Neuronal stem cell (in vitro differentiated cells): ENCODE results near the gene ORMDL3.

ENCODE experiments used
- DNase-seq: peaks from one replicate; pipeline ENCODE4 v3.0.0-alpha.2; 2013; ENCODE audit warnings: low spot score
- H2AFZ ChIP-seq: one replicate; pipeline ENCODE4 v1.6.1; 2013; ENCODE audit warnings: mild to moderate bottlenecking, low read length, inconsistent platforms
- H2AK5ac ChIP-seq: 2 replicates; pipeline ENCODE4 v1.6.1; 2013; ENCODE audit warnings: low read depth, mild to moderate bottlenecking, inconsistent platforms, low read length, moderate library complexity, mixed read lengths
- H2BK120ac ChIP-seq: 2 replicates; pipeline ENCODE4 v1.6.1; 2013; ENCODE audit warnings: low read depth, mild to moderate bottlenecking, inconsistent platforms, low read length, moderate library complexity, mixed read lengths
- H2BK12ac ChIP-seq: one replicate; pipeline ENCODE4 v1.6.1; 2013; ENCODE audit warnings: low read length, inconsistent platforms
- H2BK15ac ChIP-seq: 2 replicates; pipeline ENCODE4 v1.6.1; 2013; ENCODE audit warnings: mild to moderate bottlenecking, low read length, inconsistent platforms, mixed read lengths
- H2BK5ac ChIP-seq: one replicate; pipeline ENCODE4 v1.6.1; 2013; ENCODE audit warnings: inconsistent platforms, mild to moderate bottlenecking, low read length, moderate library complexity
- H3K14ac ChIP-seq: one replicate; pipeline ENCODE4 v1.6.1; 2013; ENCODE audit warnings: low read length, inconsistent platforms
- H3K18ac ChIP-seq: 2 replicates; pipeline ENCODE4 v1.6.1; 2013; ENCODE audit warnings: low read length, inconsistent platforms
- H3K23ac ChIP-seq: 2 replicates; pipeline ENCODE4 v1.6.1; 2013; ENCODE audit warnings: low read depth, mild to moderate bottlenecking, mixed read lengths, low read length, inconsistent platforms; ENCODE audit not compliant: poor library complexity
- H3K27ac ChIP-seq: replicated peaks from 3 replicates; pipeline ENCODE4 v1.5.1; 2013; ENCODE audit warnings: low read length, inconsistent platforms
- H3K27me3 ChIP-seq, 3 experiments: 2 replicates each; pipeline ENCODE4 v1.6.1; 2013; ENCODE audit warnings: low read length in 3 of 3, mild to moderate bottlenecking in 2 of 3, inconsistent platforms in 1 of 3, low read depth in 1 of 3, mixed read lengths in 1 of 3, moderate library complexity in 1 of 3; ENCODE audit not compliant: control insufficient read depth in 3 of 3, insufficient read depth in 3 of 3
- H3K36me3 ChIP-seq, 2 donors: replicated peaks in 1 of 2; 2 replicates each; pipeline ENCODE4 v1.6.1; 2013; ENCODE audit warnings: low read length in 2 of 2; ENCODE audit not compliant: control insufficient read depth in 2 of 2, insufficient read depth in 2 of 2
- H3K4ac ChIP-seq: 2 replicates; pipeline ENCODE4 v1.6.1; 2013; ENCODE audit warnings: inconsistent platforms, mild to moderate bottlenecking, low read length, moderate library complexity
- H3K4me1 ChIP-seq, 2 donors: 1 replicate in 1 of 2; 2 replicates in 1 of 2; pipeline ENCODE4 v1.6.1; 2013; ENCODE audit warnings: low read length in 2 of 2, low read depth in 1 of 2; ENCODE audit not compliant: control insufficient read depth in 2 of 2, insufficient read depth in 1 of 2
- H3K4me2 ChIP-seq: one replicate; pipeline ENCODE4 v1.6.1; 2013; ENCODE audit warnings: mild to moderate bottlenecking, low read length, inconsistent platforms; ENCODE audit not compliant: insufficient read depth, poor library complexity, severe bottlenecking
- H3K4me3 ChIP-seq, 2 donors: 2 replicates each; pipeline ENCODE4 v1.5.1; 2013; ENCODE audit warnings: low read length in 2 of 2, mild to moderate bottlenecking in 2 of 2, inconsistent platforms in 1 of 2, moderate library complexity in 1 of 2
- H3K79me1 ChIP-seq: one replicate; pipeline ENCODE4 v1.6.1; 2013; ENCODE audit warnings: low read depth, mild to moderate bottlenecking, inconsistent platforms, low read length, moderate library complexity
- H3K9ac ChIP-seq: one replicate; pipeline ENCODE4 v1.6.1; 2013; ENCODE audit warnings: mild to moderate bottlenecking, low read depth, low read length, inconsistent platforms; ENCODE audit not compliant: poor library complexity
- H3K9me3 ChIP-seq, 2 donors: replicated peaks in 1 of 2; 2 replicates each; pipeline versions ENCODE3 to v1.6.1; 2013; ENCODE audit warnings: low read length in 2 of 2, mild to moderate bottlenecking in 2 of 2, inconsistent platforms in 1 of 2, low read depth in 1 of 2, mixed read lengths in 1 of 2, moderate library complexity in 1 of 2; ENCODE audit not compliant: control insufficient read depth in 2 of 2, insufficient read depth in 1 of 2
- H4K8ac ChIP-seq: one replicate; pipeline ENCODE4 v1.6.1; 2013; ENCODE audit warnings: low read depth, mild to moderate bottlenecking, inconsistent platforms, low read length, moderate library complexity
- H4K91ac ChIP-seq: one replicate; pipeline ENCODE4 v1.6.1; 2013; ENCODE audit warnings: low read length, low read depth, mild to moderate bottlenecking, inconsistent platforms; ENCODE audit not compliant: poor library complexity
- WGBS, 2 donors: extraction: QIAGEN DNeasy Blood & Tissue Kit; methylation state at CpG; one replicate each; pipeline ENCODE4 v1.1.7; 2013; ENCODE audit warnings: missing lambda C conversion rate in 2 of 2, mixed read lengths in 1 of 2; ENCODE audit not compliant: insufficient read length in 2 of 2, insufficient replicate concordance in 1 of 2; ENCODE audit errors: extremely low coverage in 2 of 2; 5-methylcytosine and 5-hydroxymethylcytosine counted together

The ORMDL3 gene

DNA sequence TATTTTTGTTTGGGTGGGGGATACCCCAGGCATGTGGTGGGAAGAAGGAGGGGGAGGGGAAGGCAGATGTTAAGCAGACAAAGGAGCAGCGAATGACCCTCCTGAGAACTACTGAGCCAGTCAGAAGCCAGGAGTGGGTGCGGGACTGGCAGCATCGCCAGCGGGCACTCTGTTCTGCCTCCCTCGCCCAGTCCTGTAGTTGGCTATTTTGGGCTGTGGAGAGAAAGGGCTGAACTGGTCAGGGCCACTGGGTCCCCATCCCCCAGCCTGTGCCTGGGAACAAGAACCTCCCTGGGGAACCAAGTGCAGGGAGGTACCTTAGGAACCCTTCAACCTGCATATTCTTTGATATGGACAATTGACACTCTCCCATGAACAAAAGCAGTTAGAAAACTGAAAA is 6.5 kb upstream of the ORMDL3 start:
- H2BK15ac ChIP-seq: no peak overlapping the region
- WGBS, 2 donors: no CpG with 5 or more reads among the region's 5 CpGs
- no peak overlapping the region for H3K23ac ChIP-seq
- H3K27me3 ChIP-seq: no peaks in the 10 kb centered on the region
- H4K8ac ChIP-seq: no peak overlapping the region
- H3K9me3 ChIP-seq: no peaks in the 10 kb centered on the region
- H3K27ac ChIP-seq: no peak overlapping the region
- H3K4me1 ChIP-seq: peaks cover 0 to 5% of the 10 kb centered on the region in 2 donors
- H3K4me2 ChIP-seq: no peak overlapping the region
- no peak overlapping the region for H3K14ac ChIP-seq
- DNase-seq: no peak
- H3K9ac ChIP-seq: no peak overlapping the region
- H2AFZ ChIP-seq: no peak overlapping the region
- no peaks in the 10 kb centered on the region for H3K36me3 ChIP-seq
- H3K4me3 ChIP-seq: peak overlapping the region in 1 of 2 donors; percentile 30
- no peak overlapping the region for H2BK120ac ChIP-seq
- no peak overlapping the region for H2AK5ac ChIP-seq
- H2BK12ac ChIP-seq: no peak overlapping the region
- no peak overlapping the region for H3K4ac ChIP-seq
- H2BK5ac ChIP-seq: no peak overlapping the region
- peak overlapping the region; percentile 68 for H4K91ac ChIP-seq
- H3K79me1 ChIP-seq: no peaks in the 10 kb centered on the region
- peak overlapping the region; percentile 11 for H3K18ac ChIP-seq

DNA sequence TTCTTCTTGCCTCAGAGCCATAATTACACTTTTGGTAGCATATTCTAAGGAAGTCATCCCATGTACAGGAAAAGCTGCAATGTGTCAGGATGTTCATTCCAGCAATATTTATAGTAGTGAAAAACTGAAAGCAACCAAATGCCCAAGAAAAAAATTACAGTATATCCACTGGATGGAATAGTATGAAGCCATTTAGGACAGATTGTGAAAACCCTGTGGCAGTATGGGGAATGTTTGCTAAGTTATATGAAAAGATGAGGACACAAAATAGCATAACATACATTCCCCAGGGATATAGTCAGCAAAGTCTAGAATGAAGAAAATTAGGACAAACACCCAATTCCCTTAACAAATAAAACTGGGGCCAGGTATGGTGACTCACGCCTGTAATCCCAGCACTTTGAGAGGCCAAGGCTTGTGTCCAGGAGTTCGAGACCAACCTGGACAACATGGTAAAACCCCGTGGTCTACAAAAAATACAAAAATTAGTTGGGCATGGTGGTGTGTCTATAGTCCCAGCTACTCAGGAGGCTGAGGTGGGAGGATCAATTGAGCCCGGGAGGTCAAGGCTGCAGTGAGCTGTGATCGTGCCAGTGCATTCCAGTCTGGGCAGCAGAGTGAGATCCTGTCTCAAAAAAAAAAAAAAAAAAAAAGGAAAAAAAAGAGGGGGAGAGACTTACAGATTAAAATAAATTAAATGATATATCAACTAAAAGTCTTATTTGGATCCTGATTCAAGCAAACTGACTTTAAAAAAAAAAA is 2.4 kb upstream of the ORMDL3 start:
- Histone ChIP-seq H3K36me3 (no peaks in the 10 kb centered on the region), H3K27me3 (no peaks in the 10 kb centered on the region), H2BK5ac (no peak overlapping the region), H2BK120ac (no peak overlapping the region), H4K91ac (no peak overlapping the region), H2AK5ac (no peak overlapping the region), H2BK15ac (no peak overlapping the region), H3K9ac (no peak overlapping the region), H3K4ac (no peak overlapping the region), H3K23ac (no peak overlapping the region), H3K4me1 (peaks cover 6 to 16% of the 10 kb centered on the region in 2 donors), H3K14ac (no peak overlapping the region), H4K8ac (no peak overlapping the region), H3K18ac (no peak overlapping the region), H3K4me3 (no peak overlapping the region), H2BK12ac (no peak overlapping the region), H3K4me2 (no peak overlapping the region), H3K79me1 (peaks cover 12% of the 10 kb centered on the region), H2AFZ (no peak overlapping the region), H3K9me3 (peaks cover 0 to 2% of the 10 kb centered on the region in 2 donors), H3K27ac (no peak overlapping the region)
- DNase-seq: no peak
- no CpG with 5 or more reads among the region's 5 CpGs for WGBS, 2 donors

- no CpG with 5 or more reads among the region's 8 CpGs for WGBS, 2 donors
- H2BK5ac ChIP-seq: no peak overlapping the region
- no peak overlapping the region for H2BK120ac ChIP-seq
- H3K4me3 ChIP-seq: peak overlapping the region in 1 of 2 donors; percentile 62
- peaks cover 6 to 16% of the 10 kb centered on the region in 2 donors for H3K4me1 ChIP-seq
- H3K27me3 ChIP-seq: no peaks in the 10 kb centered on the region
- DNase-seq: no peak
- no peak overlapping the region for H4K8ac ChIP-seq
- H2BK15ac ChIP-seq: no peak overlapping the region
- H3K36me3 ChIP-seq: peaks cover under 1 to 7% of the 10 kb centered on the region in 2 donors
- no peak overlapping the region for H2AK5ac ChIP-seq
- no peak overlapping the region for H3K14ac ChIP-seq
- H3K23ac ChIP-seq: no peak overlapping the region
- H3K27ac ChIP-seq: no peak overlapping the region
- H3K4me2 ChIP-seq: no peak overlapping the region
- peaks cover 12% of the 10 kb centered on the region for H3K79me1 ChIP-seq
- H3K9ac ChIP-seq: no peak overlapping the region
- H4K91ac ChIP-seq: no peak overlapping the region
- peaks cover 0 to 2% of the 10 kb centered on the region in 2 donors for H3K9me3 ChIP-seq
- no peak overlapping the region for H3K18ac ChIP-seq
- no peak overlapping the region for H3K4ac ChIP-seq
- no peak overlapping the region for H2AFZ ChIP-seq
- no peak overlapping the region for H2BK12ac ChIP-seq
These were observed 1.7 kb upstream of the ORMDL3 start for GRCh38 chr17:39928858-39929645.
